Fibroblast of pulmonary artery (primary cell): ENCODE data around the gene LPGAT1.

ENCODE experiments used
- DNase-seq: peaks from one replicate; pipeline ENCODE4 v3.0.0-alpha.2; 2010; ENCODE audit warnings: low read depth
- H3K4me3 ChIP-seq: replicated peaks from 2 replicates; pipeline ENCODE4 v1.5.1; 2011; ENCODE audit warnings: low read depth, mild to moderate bottlenecking, control low read depth, low read length, moderate library complexity
- CTCF ChIP-seq: IDR thresholded peaks from 2 replicates; pipeline ENCODE4 v1.5.1; 2011; ENCODE audit warnings: mild to moderate bottlenecking, control low read depth, low read length, inconsistent platforms; ENCODE audit errors: missing control alignments

LPGAT1 gene

GRCh38 chr1:211714154-211714553 lies 116.4 kb downstream of the LPGAT1 start:
- H3K4me3 ChIP-seq = no peak overlapping the region
- no peak for DNase-seq
- TF ChIP-seq CTCF = no peak

GRCh38 chr1:211713231-211713630 lies 117.3 kb downstream of the LPGAT1 start:
- TF ChIP-seq CTCF = no peak
- no peak overlapping the region for H3K4me3 ChIP-seq
- DNase-seq = no peak

GRCh38 chr1:211711315-211711705 lies 119.3 kb downstream of the LPGAT1 start:
- no peak for TF ChIP-seq CTCF

GRCh38 chr1:211710566-211711314 lies 119.8 kb downstream of the LPGAT1 start:
- TF ChIP-seq CTCF = no peak
- no peak overlapping the region for H3K4me3 ChIP-seq
- no peak for DNase-seq

More at GRCh38 chr1:211711315-211711705, 119.3 kb downstream of the LPGAT1 start:
- DNase-seq = no peak
- H3K4me3 ChIP-seq = no peak overlapping the region

GRCh38 chr1:211708926-211709325 lies 121.6 kb downstream of the LPGAT1 start:
- TF ChIP-seq CTCF = no peak
- DNase-seq = no peak
- H3K4me3 ChIP-seq = no peak overlapping the region

GRCh38 chr1:211708006-211708405 lies 122.6 kb downstream of the LPGAT1 start:
- TF ChIP-seq CTCF = no peak
- no peak overlapping the region for H3K4me3 ChIP-seq
- no peak for DNase-seq
